Amniotic stem cell (primary cell): ENCODE measurements around the gene WAPL.
A peak's percentile ranks its signal among the peaks of the same experiment; 100 is the strongest.
"Not testable (repeated sequence)": the region's sequence is repeated elsewhere in the genome, so short reads cannot be mapped to it uniquely, and the experiment has no call there.

Source experiments
- DNase-seq: peaks from one replicate; lab custom pipeline; 2025; lab: John Stamatoyannopoulos, UW

Gene WAPL

GRCh38 chr10:86521678-86522509 is at the start of gene WAPL:
WAPL (minus strand) TSS chr10:86521792; CDS start chr10:86518069, 3,723 bp downstream.
- DNase-seq: peak; percentile 92

GRCh38 chr10:86569335-86569734 is 47.7 kb upstream of the WAPL start:
- DNase-seq: no peak

- DNase-seq: not testable (repeated sequence)
Measured at GRCh38 chr10:86566518-86566917, 44.9 kb upstream of the WAPL start.

- not testable (repeated sequence) for DNase-seq
Measured at GRCh38 chr10:86563338-86563737, 41.7 kb upstream of the WAPL start.

GRCh38 chr10:86558695-86559094 is 37.1 kb upstream of the WAPL start:
- DNase-seq: peak; percentile 3

GRCh38 chr10:86556933-86557649 is 35.5 kb upstream of the WAPL start:
- DNase-seq: no peak

- DNase-seq: no peak
Measured at GRCh38 chr10:86556532-86556931, 34.9 kb upstream of the WAPL start.

GRCh38 chr10:86553639-86554038 is 32.0 kb upstream of the WAPL start:
- no peak for DNase-seq

GRCh38 chr10:86553213-86553612 is 31.6 kb upstream of the WAPL start:
- no peak for DNase-seq

GRCh38 chr10:86547296-86547695 is 25.7 kb upstream of the WAPL start:
- DNase-seq: no peak

GRCh38 chr10:86545101-86545500 is 23.5 kb upstream of the WAPL start:
- no peak for DNase-seq

- DNase-seq: no peak
Measured at GRCh38 chr10:86540016-86540415, 18.4 kb upstream of the WAPL start.

- DNase-seq: no peak
Measured at GRCh38 chr10:86538547-86538946, 17.0 kb upstream of the WAPL start.

GRCh38 chr10:86538040-86538439 is 16.4 kb upstream of the WAPL start:
- DNase-seq: not testable (repeated sequence)

GRCh38 chr10:86536294-86536861 is 14.8 kb upstream of the WAPL start:
- no peak for DNase-seq

GRCh38 chr10:86535132-86535882 is 13.7 kb upstream of the WAPL start:
- no peak for DNase-seq

GRCh38 chr10:86533328-86533727 is 11.7 kb upstream of the WAPL start:
- no peak for DNase-seq

- DNase-seq: not testable (repeated sequence)
Measured at GRCh38 chr10:86528736-86529135, 7.1 kb upstream of the WAPL start.

GRCh38 chr10:86526606-86527005 is 5.0 kb upstream of the WAPL start:
- no peak for DNase-seq

- DNase-seq: not testable (repeated sequence)
Measured at GRCh38 chr10:86525713-86526112, 4.1 kb upstream of the WAPL start.

- DNase-seq: no peak
Measured at GRCh38 chr10:86524225-86524962, 2.8 kb upstream of the WAPL start.
